Measurements from ENCODE around the gene CYP2A6.
A peak's percentile ranks its signal among the peaks of the same experiment; 100 is the strongest.
"Not testable (repeated sequence)": the region's sequence is repeated elsewhere in the genome, so short reads cannot be mapped to it uniquely, and the experiment has no call there.

- TF ChIP-seq CTCF (IDR thresholded peaks at IDR 0.05): peak; percentile 10 to 44 (median 32)
- TF ChIP-seq EP300 (IDR thresholded peaks at IDR 0.05): not testable (repeated sequence)
Observed at GRCh38 chr19:40818480-40819399, 31.5 kb downstream of the CYP2A6 start.

All from esophagus muscularis mucosa (tissue), 3 donors.